PFSK-1 (cell line): ENCODE data around the gene KLHL28.

Experiments used
- FOXP2 ChIP-seq: optimal IDR thresholded peaks from 2 replicates; pipeline ENCODE3; 2011; ENCODE audit warnings: borderline replicate concordance, control low read depth, inconsistent platforms; ENCODE audit not compliant: insufficient read depth; ENCODE audit errors: extremely low read length, extremely low read depth
- POLR2AphosphoS5 ChIP-seq: IDR thresholded peaks from 2 replicates; pipeline ENCODE4 v1.6.1; 2012; ENCODE audit warnings: low read depth, mild to moderate bottlenecking, control low read depth, low read length, moderate library complexity
- SIN3A ChIP-seq: IDR thresholded peaks from 2 replicates; pipeline ENCODE4 v1.6.1; 2012; ENCODE audit warnings: mild to moderate bottlenecking, low read length, moderate library complexity, borderline replicate concordance; ENCODE audit not compliant: insufficient read depth
- TAF1 ChIP-seq: IDR thresholded peaks from 2 replicates; pipeline ENCODE4 v1.6.1; 2012; ENCODE audit warnings: low read length, control low read depth, borderline replicate concordance; ENCODE audit not compliant: insufficient read depth
- TF ChIP-seq, protein P1 (sequence below), 2 experiments: IDR thresholded peaks; 2 replicates each; pipeline versions ENCODE4 v1.6.1 to v1.8.0; 2011 to 2012; ENCODE audit warnings: low read depth in 2 of 2, low read length in 2 of 2, control low read depth in 1 of 2, inconsistent platforms in 1 of 2, mild to moderate bottlenecking in 1 of 2, moderate library complexity in 1 of 2; ENCODE audit not compliant: insufficient read depth in 1 of 2

Gene KLHL28

GRCh38 chr14:44970907-44971306 is 9.2 kb upstream of the KLHL28 start:
- TF ChIP-seq TAF1: no peak
- TF ChIP-seq POLR2AphosphoS5: no peak
- TF ChIP-seq SIN3A: no peak
- TF ChIP-seq, protein P1, sequence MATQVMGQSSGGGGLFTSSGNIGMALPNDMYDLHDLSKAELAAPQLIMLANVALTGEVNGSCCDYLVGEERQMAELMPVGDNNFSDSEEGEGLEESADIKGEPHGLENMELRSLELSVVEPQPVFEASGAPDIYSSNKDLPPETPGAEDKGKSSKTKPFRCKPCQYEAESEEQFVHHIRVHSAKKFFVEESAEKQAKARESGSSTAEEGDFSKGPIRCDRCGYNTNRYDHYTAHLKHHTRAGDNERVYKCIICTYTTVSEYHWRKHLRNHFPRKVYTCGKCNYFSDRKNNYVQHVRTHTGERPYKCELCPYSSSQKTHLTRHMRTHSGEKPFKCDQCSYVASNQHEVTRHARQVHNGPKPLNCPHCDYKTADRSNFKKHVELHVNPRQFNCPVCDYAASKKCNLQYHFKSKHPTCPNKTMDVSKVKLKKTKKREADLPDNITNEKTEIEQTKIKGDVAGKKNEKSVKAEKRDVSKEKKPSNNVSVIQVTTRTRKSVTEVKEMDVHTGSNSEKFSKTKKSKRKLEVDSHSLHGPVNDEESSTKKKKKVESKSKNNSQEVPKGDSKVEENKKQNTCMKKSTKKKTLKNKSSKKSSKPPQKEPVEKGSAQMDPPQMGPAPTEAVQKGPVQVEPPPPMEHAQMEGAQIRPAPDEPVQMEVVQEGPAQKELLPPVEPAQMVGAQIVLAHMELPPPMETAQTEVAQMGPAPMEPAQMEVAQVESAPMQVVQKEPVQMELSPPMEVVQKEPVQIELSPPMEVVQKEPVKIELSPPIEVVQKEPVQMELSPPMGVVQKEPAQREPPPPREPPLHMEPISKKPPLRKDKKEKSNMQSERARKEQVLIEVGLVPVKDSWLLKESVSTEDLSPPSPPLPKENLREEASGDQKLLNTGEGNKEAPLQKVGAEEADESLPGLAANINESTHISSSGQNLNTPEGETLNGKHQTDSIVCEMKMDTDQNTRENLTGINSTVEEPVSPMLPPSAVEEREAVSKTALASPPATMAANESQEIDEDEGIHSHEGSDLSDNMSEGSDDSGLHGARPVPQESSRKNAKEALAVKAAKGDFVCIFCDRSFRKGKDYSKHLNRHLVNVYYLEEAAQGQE (IDR thresholded peaks at IDR 0.05; ENCODE audit: insufficient read depth in 1 of 2, low read depth in 2 of 2, low read length in 2 of 2): no peak
- no peak for TF ChIP-seq FOXP2

DNA sequence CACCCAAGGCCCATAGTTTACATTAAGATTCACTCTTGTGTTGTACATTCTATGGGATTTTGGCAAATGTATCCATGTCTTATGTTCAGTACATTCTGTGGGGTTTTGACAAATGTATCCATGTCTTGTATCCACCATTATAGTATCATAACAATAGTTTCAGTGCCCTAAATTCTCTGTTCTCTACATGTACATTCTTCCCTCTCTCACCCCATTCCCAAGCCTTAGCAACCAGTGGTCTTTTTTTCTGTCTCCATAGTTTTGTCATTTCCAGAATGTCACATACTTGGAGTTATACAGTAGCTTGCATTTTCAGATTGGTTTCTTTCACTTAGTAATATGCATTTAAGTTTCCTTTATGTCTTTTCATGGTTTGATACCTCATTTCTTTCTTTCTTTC is 7.0 kb upstream of the KLHL28 start:
- TF ChIP-seq TAF1 (no peak), FOXP2 (no peak), SIN3A (no peak), POLR2AphosphoS5 (no peak)
- TF ChIP-seq, protein P1 (IDR thresholded peaks at IDR 0.05; ENCODE audit: insufficient read depth in 1 of 2, low read depth in 2 of 2, low read length in 2 of 2): no peak

DNA sequence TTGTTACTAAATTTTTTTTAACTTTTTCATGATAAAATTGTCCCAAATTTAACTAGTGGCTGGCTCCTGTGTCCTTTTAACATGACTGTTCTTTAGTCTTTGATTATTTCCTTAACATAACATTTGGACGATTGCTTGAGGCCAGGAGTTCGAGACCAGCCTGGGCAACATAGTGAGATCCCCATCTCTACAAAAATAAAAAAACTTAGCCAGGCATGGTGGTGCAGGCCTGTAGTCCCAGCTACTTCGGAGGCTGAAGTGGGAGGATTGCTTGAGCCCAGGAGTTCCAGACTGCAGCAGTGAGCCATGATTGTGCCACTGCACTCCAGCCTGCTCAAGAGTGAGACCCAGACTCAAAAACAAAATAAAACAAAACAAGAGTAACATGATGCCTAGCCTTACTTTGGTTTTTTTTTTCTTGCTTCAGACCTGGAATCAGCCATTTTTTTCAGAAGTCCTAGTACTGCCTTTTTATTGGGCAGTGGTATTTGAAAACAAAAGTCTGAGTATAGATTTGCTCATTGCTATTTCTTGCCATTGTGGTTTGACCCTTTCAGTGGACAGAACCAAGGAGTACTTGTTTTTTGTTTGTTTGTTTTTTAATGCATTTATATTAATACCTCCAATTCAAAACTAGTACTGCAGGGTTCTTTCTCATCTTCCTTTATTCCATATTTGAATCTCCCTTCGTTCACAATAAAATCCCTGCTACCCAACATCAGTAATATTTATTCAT is 5.0 kb upstream of the KLHL28 start:
- TF ChIP-seq, protein P1 (IDR thresholded peaks at IDR 0.05; ENCODE audit: insufficient read depth in 1 of 2, low read depth in 2 of 2, low read length in 2 of 2): no peak
- TF ChIP-seq FOXP2: no peak

- TF ChIP-seq SIN3A (no peak), POLR2AphosphoS5 (no peak), TAF1 (no peak), FOXP2 (no peak)
- TF ChIP-seq, protein P1 (IDR thresholded peaks at IDR 0.05; ENCODE audit: insufficient read depth in 1 of 2, low read depth in 2 of 2, low read length in 2 of 2): no peak
Observed at GRCh38 chr14:44963775-44964380, 2.1 kb upstream of the KLHL28 start.
